Liver (tissue), 3 donors: ENCODE measurements around the gene OGFR.

Experiments used
- ATF3 ChIP-seq: IDR thresholded peaks from 2 replicates; pipeline ENCODE4 v1.6.1; 2016; ENCODE audit warnings: antibody characterized with exemption
- CTCF ChIP-seq: fragments of 150-350 bp; IDR thresholded peaks from 2 replicates; pipeline ENCODE4 v1.5.1; 2017; ENCODE audit warnings: improper control_type of control experiment, low read depth, low read length; ENCODE audit not compliant: missing input control
- GABPA ChIP-seq, 2 donors: IDR thresholded peaks in 1 of 2; conservative IDR thresholded peaks in 1 of 2; 2 replicates each; pipeline ENCODE4 v1.6.1; 2016; ENCODE audit warnings: antibody characterized with exemption in 2 of 2, mild to moderate bottlenecking in 1 of 2, moderate library complexity in 1 of 2
- JUND ChIP-seq, 2 donors: IDR thresholded peaks; 2 replicates each; pipeline ENCODE4 v1.6.1; 2016; ENCODE audit warnings: antibody characterized with exemption in 2 of 2
- MAX ChIP-seq: IDR thresholded peaks from 2 replicates; pipeline ENCODE4 v1.6.1; 2016; ENCODE audit warnings: antibody characterized with exemption
- RAD21 ChIP-seq, 2 donors: IDR thresholded peaks; 2 replicates each; pipeline ENCODE4 v1.6.1; 2016; ENCODE audit warnings: antibody characterized with exemption in 2 of 2, mild to moderate bottlenecking in 2 of 2
- TAF1 ChIP-seq: conservative IDR thresholded peaks from 2 replicates; pipeline ENCODE4 v1.6.1; 2016; ENCODE audit warnings: antibody characterized with exemption, mild to moderate bottlenecking
- YY1 ChIP-seq: IDR thresholded peaks from 2 replicates; pipeline ENCODE4 v1.6.1; 2016; ENCODE audit warnings: antibody characterized with exemption, mild to moderate bottlenecking
- ZBTB33 ChIP-seq: IDR thresholded peaks from 2 replicates; pipeline ENCODE4 v1.6.1; 2016; ENCODE audit warnings: antibody characterized with exemption
- donor health status: healthy.
- donor health status: healthy.

- TF ChIP-seq MAX (no peak), RAD21 (IDR thresholded peaks at IDR 0.05) (no peak), YY1 (no peak), JUND (IDR thresholded peaks at IDR 0.05) (no peak), CTCF (no peak), ATF3 (no peak), TAF1 (no peak), GABPA (IDR thresholded peaks at IDR 0.05 in 1 of 2, conservative IDR thresholded peaks at IDR 0.05 in 1 of 2) (no peak), ZBTB33 (no peak)
Observed at GRCh38 chr20:62758226-62758912, 46.3 kb upstream of the OGFR start.
